HepG2 (cell line): ENCODE data around the gene EXOC3L2. TPM values are rescaled to one million over a fixed set of nuclear protein-coding genes. Genes with fewer than 3 reads are reported as not detected.

ENCODE experiments used
- ATAC-seq: fragments of 200-7000 bp; cut with Tn5 transposase; 3 replicates; pipeline ENCODE4 v1.9.1; 2020; ENCODE audit warnings: mild to moderate bottlenecking, moderate library complexity
- BruUV-seq: library from RNA; stranded (reverse); fragments of 400-500 nt; replicated peaks from 2 replicates; lab custom pipeline; 2021; lab: Mats Ljungman, UMichigan
- CTCF ChIA-PET: fragments of 300-600 bp; formaldehyde crosslinking; extraction: SDS; loops from one replicate; lab custom pipeline; 2021; ENCODE audit warnings: low total read pairs, inconsistent platforms, low intra/inter-chr PET ratio; lab: Yijun Ruan, JAX
- POLR2A ChIA-PET: fragments of 350-600 bp; sonication (Branson Sonifier 250); formaldehyde crosslinking; loops from one replicate; lab custom pipeline; 2020; ENCODE audit warnings: antibody characterized with exemption, inconsistent platforms; lab: Yijun Ruan, JAX
- DNase-seq: peaks from one replicate; pipeline ENCODE4 v3.0.0-alpha.2; 2015; ENCODE audit warnings: low spot score
- FAIRE-seq: peaks from 3 replicates; lab custom pipeline; 2011; peaks lifted over from hg19 to GRCh38; lab: Jason Lieb, UNC
- H2AFZ ChIP-seq: one replicate; pipeline ENCODE4 v1.6.1; 2011; ENCODE audit warnings: low read length, inconsistent platforms
- H3K27ac ChIP-seq: fragments of 300-600 bp; 3 replicates; pipeline ENCODE4 v1.8.0; 2011; ENCODE audit warnings: mixed run types, mild to moderate bottlenecking, mixed read lengths, low read length, inconsistent platforms; ENCODE audit not compliant: insufficient read depth; ENCODE audit errors: extremely low read length
- H3K27me3 ChIP-seq, 2 experiments: fragments of 200-600 bp in 1 of 2; 2 replicates in 1 of 2; 3 replicates in 1 of 2; pipeline versions ENCODE4 v1.6.0 to v1.8.0; 2011; ENCODE audit warnings: low read length in 2 of 2, mild to moderate bottlenecking in 2 of 2, moderate library complexity in 2 of 2, inconsistent platforms in 1 of 2; ENCODE audit not compliant: insufficient read depth in 2 of 2, control insufficient read depth in 1 of 2
- H3K36me3 ChIP-seq, 2 experiments: fragments of 200-600 bp in 1 of 2; replicated peaks in 1 of 2; 2 replicates in 1 of 2; 3 replicates in 1 of 2; pipeline versions ENCODE4 v1.5.1 to v1.8.0; 2011; ENCODE audit warnings: low read length in 2 of 2, inconsistent platforms in 1 of 2; ENCODE audit not compliant: insufficient read depth in 2 of 2, control insufficient read depth in 1 of 2
- H3K4me1 ChIP-seq: 2 replicates; pipeline ENCODE4 v1.5.1; 2012; ENCODE audit warnings: low read length, inconsistent platforms; ENCODE audit not compliant: insufficient read depth
- H3K4me2 ChIP-seq: 2 replicates; pipeline ENCODE4 v1.6.0; 2011; ENCODE audit warnings: low read depth, low read length, inconsistent platforms
- H3K4me3 ChIP-seq, 3 experiments: fragments of 200-600 bp in 1 of 3; sonication (generic), shearing (Covaris generic) in 1 of 3; replicated peaks in 1 of 3; 2 replicates each; pipeline ENCODE4 v1.5.1; 2011 to 2016; ENCODE audit warnings: low read length in 3 of 3, inconsistent platforms in 2 of 3, low read depth in 2 of 3, mild to moderate bottlenecking in 2 of 3, control low read depth in 1 of 3, mixed read lengths in 1 of 3; ENCODE audit not compliant: insufficient read depth in 1 of 3
- H3K79me2 ChIP-seq: one replicate; pipeline ENCODE4 v1.6.1; 2011; ENCODE audit warnings: low read length, inconsistent platforms; ENCODE audit not compliant: insufficient read depth
- H3K9ac ChIP-seq: 2 replicates; pipeline ENCODE4 v1.6.0; 2011; ENCODE audit warnings: mild to moderate bottlenecking, low read depth, low read length, inconsistent platforms; ENCODE audit not compliant: insufficient read depth
- H3K9me3 ChIP-seq: 2 replicates; pipeline ENCODE4 v1.5.1; 2012; ENCODE audit warnings: mild to moderate bottlenecking, low read length
- H4K20me1 ChIP-seq: 2 replicates; pipeline ENCODE4 v1.6.0; 2011; ENCODE audit warnings: inconsistent platforms, mild to moderate bottlenecking, low read length, moderate library complexity; ENCODE audit not compliant: insufficient read depth
- ARHGAP35 ChIP-seq: sonication (generic); formaldehyde crosslinking; IDR thresholded peaks from 2 replicates; pipeline ENCODE4 v1.9.0; 2022; ENCODE audit warnings: mild to moderate bottlenecking, inconsistent platforms, moderate library complexity, missing genetic modification reagents, borderline replicate concordance
- HNRNPL ChIP-seq: fragments of 200-400 bp; formaldehyde crosslinking; IDR thresholded peaks from 2 replicates; pipeline ENCODE4 v1.6.1; 2017; ENCODE audit warnings: mild to moderate bottlenecking, low read depth, low read length
- ZNF160 ChIP-seq: sonication (generic); formaldehyde crosslinking; IDR thresholded peaks from 2 replicates; pipeline ENCODE4 v1.8.0; 2022; ENCODE audit warnings: mild to moderate bottlenecking, inconsistent platforms, missing genetic modification reagents
- ZNF24 ChIP-seq: fragments of 450-650 bp; IDR thresholded peaks from 2 replicates; pipeline ENCODE4 v1.6.1; 2017; ENCODE audit warnings: antibody characterized with exemption, mild to moderate bottlenecking
- ZNF687 ChIP-seq: sonication (generic); formaldehyde crosslinking; IDR thresholded peaks from 2 replicates; pipeline ENCODE4 v1.5.1; 2020; ENCODE audit warnings: mild to moderate bottlenecking, missing genetic modification reagents, moderate library complexity
- ZNF850 ChIP-seq: sonication (generic); formaldehyde crosslinking; conservative IDR thresholded peaks from 2 replicates; pipeline ENCODE4 v1.9.0; 2021; ENCODE audit warnings: mild to moderate bottlenecking, missing genetic modification reagents
- WGBS: methylation state at CpG from one replicate; pipeline ENCODE4 v1.1.6; 2017; ENCODE audit warnings: low lambda C conversion rate; 5-methylcytosine and 5-hydroxymethylcytosine counted together
- in situ Hi-C: cut with HindIII; loops from 2 replicates; pipeline ENCODE4 v1.10.0; 2017; ENCODE audit warnings: low pct_unique_long_range_greater_than_20kb; ENCODE audit not compliant: extremely low pct_ligation_motif_present
- intact Hi-C: fragments of 100-400 bp; cut with micrococcal nuclease; formaldehyde crosslinking; loops from one replicate; pipeline ENCODE4 v1.10.0; 2022; ENCODE audit not compliant: unreplicated experiment
- polyA plus RNA-seq, 8 experiments: library from polyadenylated mRNA; depleted of rRNA in 3 of 8; stranded (reverse) in 7 of 8; unstranded in 1 of 8; fragments of >200 nt; fragmentation: Illumina TruSeq in 4 of 8; extraction: Trizol in 4 of 8; gene quantifications; 2 replicates each; pipeline versions ENCODE4 v1.2.1 to v1.2.3, GENCODE V29; 2011 to 2016; ENCODE audit warnings: low read depth in 4 of 8, missing spikeins in 1 of 8, mixed read lengths in 1 of 8; ENCODE audit not compliant: insufficient read depth in 1 of 8
- total RNA-seq, 5 experiments: library from RNA; depleted of rRNA; stranded (reverse); fragments of >200 nt; fragmentation: Illumina TruSeq; extraction: Trizol; gene quantifications; 2 replicates each; pipeline ENCODE4 v1.2.3, GENCODE V29; 2016; ENCODE audit warnings: low read depth in 1 of 5

Gene EXOC3L2
- total and polyA plus RNA-seq, 2 of the 13 experiments (the other 11 are each of a cell fraction or from before 2014, with no cell fraction given) = 0.21 TPM; not detected in 1

- TF ChIP-seq ZNF160 (no peak), ZNF24 (no peak), ZNF687 (CRISPR knock-in tag) (peak; percentile 48), ZNF850 (no peak), HNRNPL (0 out of 2 replicates have a peak, but pooled peaks have one; percentile 5), ARHGAP35 (CRISPR knock-in tag) (0 out of 2 replicates have a peak, but pooled peaks have one; percentile 47)
- ATAC-seq (no peak), DNase-seq (no peak), FAIRE-seq (no peak)
- peaks cover 92% of the 10 kb centered on the region for H3K4me1 ChIP-seq
- peak overlapping the region; percentile 58 for H3K4me2 ChIP-seq
- intact Hi-C loops = no loop called here
- ChIA-PET CTCF (no interaction called here), POLR2A (interaction anchor here (1.8 to 4.0 kb wide), 2 partner anchors 8 to 16 kb away, joined by 3 to 29 read pairs; partner anchors contain the start of genes BLOC1S3 and TRAPPC6A)
- no peak overlapping the region for H3K27ac ChIP-seq
- 0 out of 2 replicates have a peak overlapping the region, but pooled peaks have one; percentile 8 for H3K9ac ChIP-seq
- BruUV-seq = no TSS peak
- in situ Hi-C loops = no loop called here
- H4K20me1 ChIP-seq = no peaks in the 10 kb centered on the region
- no peaks in the 10 kb centered on the region for H3K36me3 ChIP-seq
- peak overlapping the region in 1 of 3 experiments; percentile 33; a peak in 1 of 6 replicates for H3K4me3 ChIP-seq
- WGBS = 69% methylated on average over 15 of the region's 21 CpGs
- H2AFZ ChIP-seq = no peak overlapping the region
- H3K79me2 ChIP-seq = no peaks in the 10 kb centered on the region
- H3K9me3 ChIP-seq = no peaks in the 10 kb centered on the region
- no peaks in the 10 kb centered on the region for H3K27me3 ChIP-seq
Measured at GRCh38 chr19:45170146-45171106, 74.8 kb downstream of the EXOC3L2 start.
